Measurements from ENCODE around the gene C19orf12. TPM values are rescaled to one million over a fixed set of nuclear protein-coding genes. Genes with fewer than 3 reads are reported as not detected.

The C19orf12 gene
- total and polyA plus RNA-seq, 2 of the 13 experiments (the other 11 are each of a cell fraction or from before 2014, with no cell fraction given) = 17.7 to 34.4 TPM

- TF ChIP-seq MAFG (CRISPR knock-in tag; IDR thresholded peaks at IDR 0.05) (no peak), NR2F6 (IDR thresholded peaks at IDR 0.05) (no peak), NR2F6 (CRISPR knock-in tag; IDR thresholded peaks at IDR 0.05) (no peak), ZFP82 (CRISPR knock-in tag; IDR thresholded peaks at IDR 0.05; ENCODE audit: borderline replicate concordance) (no peak), GZF1 (CRISPR knock-in tag; IDR thresholded peaks at IDR 0.05) (no peak), BCL3 (CRISPR knock-in tag; IDR thresholded peaks at IDR 0.05) (no peak), ZNF367 (CRISPR knock-in tag; IDR thresholded peaks at IDR 0.05; ENCODE audit: borderline replicate concordance) (no peak), ATF1 (CRISPR knock-in tag; IDR thresholded peaks at IDR 0.05) (no peak)
- TF ChIP-seq, protein P1, sequence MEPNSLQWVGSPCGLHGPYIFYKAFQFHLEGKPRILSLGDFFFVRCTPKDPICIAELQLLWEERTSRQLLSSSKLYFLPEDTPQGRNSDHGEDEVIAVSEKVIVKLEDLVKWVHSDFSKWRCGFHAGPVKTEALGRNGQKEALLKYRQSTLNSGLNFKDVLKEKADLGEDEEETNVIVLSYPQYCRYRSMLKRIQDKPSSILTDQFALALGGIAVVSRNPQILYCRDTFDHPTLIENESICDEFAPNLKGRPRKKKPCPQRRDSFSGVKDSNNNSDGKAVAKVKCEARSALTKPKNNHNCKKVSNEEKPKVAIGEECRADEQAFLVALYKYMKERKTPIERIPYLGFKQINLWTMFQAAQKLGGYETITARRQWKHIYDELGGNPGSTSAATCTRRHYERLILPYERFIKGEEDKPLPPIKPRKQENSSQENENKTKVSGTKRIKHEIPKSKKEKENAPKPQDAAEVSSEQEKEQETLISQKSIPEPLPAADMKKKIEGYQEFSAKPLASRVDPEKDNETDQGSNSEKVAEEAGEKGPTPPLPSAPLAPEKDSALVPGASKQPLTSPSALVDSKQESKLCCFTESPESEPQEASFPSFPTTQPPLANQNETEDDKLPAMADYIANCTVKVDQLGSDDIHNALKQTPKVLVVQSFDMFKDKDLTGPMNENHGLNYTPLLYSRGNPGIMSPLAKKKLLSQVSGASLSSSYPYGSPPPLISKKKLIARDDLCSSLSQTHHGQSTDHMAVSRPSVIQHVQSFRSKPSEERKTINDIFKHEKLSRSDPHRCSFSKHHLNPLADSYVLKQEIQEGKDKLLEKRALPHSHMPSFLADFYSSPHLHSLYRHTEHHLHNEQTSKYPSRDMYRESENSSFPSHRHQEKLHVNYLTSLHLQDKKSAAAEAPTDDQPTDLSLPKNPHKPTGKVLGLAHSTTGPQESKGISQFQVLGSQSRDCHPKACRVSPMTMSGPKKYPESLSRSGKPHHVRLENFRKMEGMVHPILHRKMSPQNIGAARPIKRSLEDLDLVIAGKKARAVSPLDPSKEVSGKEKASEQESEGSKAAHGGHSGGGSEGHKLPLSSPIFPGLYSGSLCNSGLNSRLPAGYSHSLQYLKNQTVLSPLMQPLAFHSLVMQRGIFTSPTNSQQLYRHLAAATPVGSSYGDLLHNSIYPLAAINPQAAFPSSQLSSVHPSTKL (CRISPR knock-in tag; IDR thresholded peaks at IDR 0.05) = no peak
Observed at GRCh38 chr19:29675650-29676186, 39.3 kb downstream of the C19orf12 start (continued).
